DMS 273 (cell line): ENCODE data around the gene LRRC7.

Experiments
- DNase-seq: peaks from one replicate; lab custom pipeline; 2025; ENCODE audit not compliant: unreplicated experiment; lab: John Stamatoyannopoulos, UW

The LRRC7 gene

DNA sequence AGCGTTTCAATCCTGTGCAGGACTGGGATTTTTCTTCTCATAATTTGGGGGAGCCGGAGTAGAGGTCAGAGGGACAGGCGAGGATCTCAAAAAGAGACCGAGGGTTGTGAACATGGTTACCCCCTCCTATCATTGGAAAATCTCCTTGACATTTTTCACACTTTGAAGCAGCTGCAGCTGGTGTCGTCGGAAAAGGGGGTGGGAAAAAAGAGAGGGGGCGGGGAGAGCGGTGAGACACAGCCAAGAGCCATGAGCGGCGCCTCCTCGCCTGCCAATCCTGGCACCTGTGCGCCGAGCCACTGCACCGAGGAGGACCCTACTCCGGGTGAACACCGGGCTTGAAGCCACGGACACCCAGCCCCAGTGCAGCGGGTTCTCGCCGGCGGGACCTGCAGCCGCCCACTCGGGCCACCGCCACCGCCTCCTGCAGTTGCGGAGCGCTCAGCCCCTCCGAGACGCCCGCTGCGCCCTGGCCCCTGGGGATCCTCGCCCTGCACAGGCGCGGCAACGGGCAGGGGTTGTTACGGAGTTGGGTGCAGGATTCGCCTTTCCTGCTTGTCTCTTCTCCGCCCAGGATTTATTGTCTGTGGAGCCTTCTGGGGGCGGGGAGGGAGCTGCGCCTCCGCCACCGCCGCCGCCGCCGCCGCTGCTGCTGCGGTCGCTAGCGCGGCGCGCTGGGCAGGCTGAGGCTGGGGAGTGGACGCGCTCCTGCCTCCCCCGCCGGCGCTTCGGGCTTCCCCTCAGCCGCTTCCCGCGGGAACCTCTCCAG, at the start of gene LRRC7:
TSS of gene LRRC7 (plus strand) at position 271 of the 769 bp plus-strand sequence. CDS start 718 bp downstream, outside the sequence.
- peak; percentile 62 for DNase-seq

DNA sequence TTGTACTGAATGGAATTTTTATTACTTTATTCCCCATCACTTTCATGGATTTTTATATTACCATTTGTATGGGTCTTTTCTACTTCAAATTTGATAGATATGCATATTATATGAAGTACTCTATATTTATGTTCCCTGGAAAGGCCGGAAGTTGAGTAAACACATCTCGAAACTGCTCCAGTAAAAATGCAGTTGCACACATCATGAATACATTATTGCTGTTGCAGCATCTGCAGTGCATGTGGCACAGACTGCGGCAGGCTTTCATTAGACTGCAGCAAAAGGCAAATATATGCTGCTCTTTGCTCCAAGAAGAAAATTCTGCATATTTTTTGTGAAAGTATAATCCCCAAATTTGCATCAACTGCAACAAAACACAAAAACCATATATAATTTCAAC, 48.7 kb upstream of the LRRC7 start:
- no peak for DNase-seq

DNA sequence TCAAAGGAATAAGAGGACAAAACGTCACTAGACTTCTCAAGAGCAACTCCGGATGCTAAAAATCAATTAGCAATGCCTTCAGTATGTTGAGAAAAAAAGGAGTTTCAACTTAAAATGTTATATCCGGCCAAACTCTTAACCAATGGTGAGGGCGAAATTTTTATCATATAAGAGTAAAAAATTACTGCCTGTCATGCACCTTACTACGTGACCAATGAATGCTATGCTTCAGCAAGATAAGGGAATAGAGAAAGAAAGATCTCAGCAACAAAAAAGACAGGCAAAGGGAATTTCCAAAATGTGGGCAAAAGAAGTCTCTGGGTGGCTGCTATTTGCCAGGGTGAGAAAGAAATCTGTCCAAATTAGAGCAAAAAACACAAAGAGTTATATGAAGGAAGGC, 47.4 kb upstream of the LRRC7 start:
- DNase-seq = no peak

DNA sequence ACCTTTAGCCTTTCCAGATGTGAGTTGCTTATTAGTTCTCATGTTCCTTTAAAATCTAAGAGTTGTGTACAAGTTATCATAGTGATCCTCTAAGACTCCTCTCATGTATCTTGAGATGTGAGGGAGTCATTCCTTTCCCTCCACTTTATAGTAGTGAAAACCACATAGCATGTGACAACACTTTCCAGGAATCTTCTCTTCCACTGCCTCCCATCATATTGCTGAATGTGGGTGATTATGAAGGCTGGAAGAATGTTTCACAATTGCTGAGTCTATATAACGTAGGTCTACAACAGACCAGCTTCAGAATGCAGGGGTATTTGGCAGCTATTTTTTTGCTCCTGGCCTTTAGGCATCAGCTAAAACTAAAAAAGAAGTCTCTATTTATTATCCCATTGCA, 44.7 kb upstream of the LRRC7 start:
- DNase-seq = no peak

DNA sequence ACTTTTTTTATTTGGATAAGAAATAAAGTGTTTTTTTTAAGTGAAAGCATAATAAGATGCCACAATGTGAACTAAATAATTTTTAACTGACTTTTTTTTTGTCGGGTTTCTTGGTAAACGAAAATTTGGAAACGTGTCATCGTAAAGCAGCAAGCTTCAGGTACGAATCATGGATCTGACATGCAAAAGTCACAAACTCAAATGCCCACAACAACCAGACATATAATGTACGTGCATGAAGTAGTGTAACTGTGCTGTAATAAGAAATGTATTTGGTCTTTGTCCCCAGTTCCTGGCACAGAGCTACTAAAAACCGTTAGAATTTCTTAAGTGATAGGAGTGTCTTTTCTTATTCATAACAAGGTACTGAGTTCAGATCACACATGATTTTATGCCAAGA, 44.3 kb upstream of the LRRC7 start:
- DNase-seq = no peak

DNA sequence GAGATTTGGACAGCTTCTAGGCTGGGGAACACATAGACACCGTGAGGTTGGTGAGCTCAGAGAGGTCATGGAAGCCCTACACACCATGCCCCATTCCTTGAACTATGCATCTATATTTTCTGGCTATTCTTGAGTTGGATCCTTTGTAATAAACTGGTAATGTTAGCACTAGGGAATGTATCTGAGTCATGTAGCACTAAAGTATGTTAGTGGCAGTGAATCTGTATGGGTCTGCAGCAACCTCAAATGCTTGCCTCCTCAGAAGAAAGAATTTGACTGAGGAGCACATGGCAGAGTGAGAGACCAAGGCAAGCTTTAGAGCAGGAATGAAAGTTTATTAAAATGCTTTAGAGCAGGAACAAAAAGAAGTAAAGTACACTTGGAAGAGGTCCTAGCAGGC, 43.7 kb upstream of the LRRC7 start:
- DNase-seq = no peak

DNA sequence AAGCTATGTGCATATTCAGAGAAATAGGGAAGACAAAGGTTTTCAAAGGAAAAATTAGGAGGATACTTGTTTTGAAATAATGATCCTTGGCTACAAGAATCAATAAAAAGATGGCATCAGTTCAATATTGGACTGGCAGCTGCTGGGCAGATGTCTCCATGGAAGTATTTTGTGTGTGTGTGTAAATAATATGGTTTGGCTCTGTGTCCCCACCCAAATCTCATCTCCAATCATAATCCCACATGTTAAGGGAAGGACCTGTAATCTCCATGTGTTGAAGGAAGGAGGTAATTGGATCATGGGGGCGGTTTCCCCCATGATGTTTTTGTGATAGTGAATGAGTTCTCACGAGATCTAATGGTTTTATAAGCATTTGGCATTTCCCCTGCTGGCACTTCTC, 40.4 kb upstream of the LRRC7 start:
- DNase-seq = no peak

DNA sequence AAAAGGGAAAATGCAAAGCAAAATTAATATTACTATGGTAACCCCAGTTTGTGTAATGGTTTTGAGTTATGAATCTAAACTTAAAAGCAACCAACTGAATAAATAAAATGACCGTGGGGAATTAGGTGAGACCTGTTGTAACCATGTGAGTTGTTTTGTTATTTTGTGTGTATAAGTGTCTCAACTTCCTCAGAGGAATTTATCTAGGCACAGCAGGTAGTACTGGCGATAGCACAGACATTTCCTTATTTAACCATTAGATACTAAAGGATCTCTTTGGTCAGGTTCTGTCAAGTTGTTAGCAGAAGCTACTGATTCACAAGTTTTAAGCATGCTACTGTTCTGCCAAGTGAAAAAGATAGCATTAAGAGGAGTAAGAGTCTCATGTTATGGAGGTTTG, 39.3 kb upstream of the LRRC7 start:
- no peak for DNase-seq

DNA sequence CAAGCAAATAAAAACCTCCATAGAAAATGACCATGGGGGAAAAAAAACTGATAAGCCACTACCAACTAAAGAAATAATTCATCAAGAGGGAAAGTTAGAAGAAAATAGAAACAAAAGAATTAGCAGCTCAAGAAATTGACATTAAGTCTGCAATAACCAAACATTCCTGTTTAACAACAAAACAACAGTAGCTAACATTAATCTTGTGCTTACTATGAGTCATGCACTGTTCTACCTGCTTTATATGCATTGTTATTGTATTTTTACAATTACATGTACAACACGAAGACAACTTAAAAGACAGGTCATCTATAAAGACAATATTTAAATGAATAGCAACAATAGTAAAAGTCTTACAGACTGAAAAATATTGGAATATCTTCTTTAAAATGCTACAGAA, 34.4 kb upstream of the LRRC7 start:
- DNase-seq = no peak

DNA sequence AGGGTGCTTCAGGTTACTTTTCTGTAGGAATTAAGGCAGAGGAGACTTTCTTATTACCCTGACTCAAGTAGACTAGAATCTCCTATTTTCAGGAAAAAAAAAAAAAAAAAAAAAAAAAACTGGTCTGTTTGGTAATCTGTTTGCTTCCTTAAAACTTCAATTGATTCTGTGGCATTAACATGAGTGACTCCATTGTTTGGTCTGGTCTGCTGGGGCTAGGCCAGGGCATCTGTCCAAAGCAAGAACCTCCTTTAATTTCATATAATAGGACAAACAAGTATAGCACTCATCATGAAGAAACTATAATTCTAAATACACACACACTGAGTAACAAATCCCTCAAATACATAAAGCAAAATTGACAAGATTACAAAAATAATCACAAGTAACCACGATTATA, 32.9 kb upstream of the LRRC7 start:
- no peak for DNase-seq

DNA sequence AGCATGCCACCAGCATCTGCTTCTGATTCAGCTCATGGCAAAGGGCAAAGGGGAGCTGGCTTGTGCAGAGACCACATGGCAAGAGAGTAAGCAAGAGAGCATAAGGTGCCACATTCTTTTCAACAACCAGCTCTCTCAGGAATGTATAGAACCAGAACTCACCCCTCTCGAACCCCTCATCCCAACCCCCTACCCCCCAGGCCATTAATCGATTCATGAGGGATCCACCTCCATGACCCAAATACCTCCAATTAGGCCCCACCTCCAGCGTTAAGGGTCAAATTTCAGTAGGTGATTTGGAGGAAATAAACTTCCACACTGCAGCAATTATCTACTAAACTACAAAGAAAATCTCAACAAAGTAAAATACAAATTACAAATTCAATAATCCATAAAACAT, 32.2 kb upstream of the LRRC7 start:
- DNase-seq = no peak

DNA sequence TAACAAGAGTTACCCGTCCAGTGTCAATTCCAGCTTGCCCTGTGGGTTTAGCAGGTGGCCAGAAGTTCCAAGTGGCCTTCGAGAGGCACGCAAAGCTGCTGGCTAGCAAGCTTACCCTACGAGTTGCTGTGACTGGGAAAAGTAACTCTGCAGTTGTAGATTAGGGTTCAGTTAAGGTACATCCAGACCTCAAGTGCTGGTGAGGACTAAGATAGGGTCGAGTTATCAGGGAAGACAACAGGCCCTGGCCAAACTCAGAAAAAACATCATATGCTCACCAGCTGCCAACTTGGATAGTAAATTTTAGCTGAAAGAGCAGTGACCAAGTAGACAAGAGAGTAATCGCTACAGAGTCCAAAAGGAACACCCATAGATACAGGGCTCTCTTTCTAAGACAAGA, 27.7 kb upstream of the LRRC7 start:
- DNase-seq = no peak

DNA sequence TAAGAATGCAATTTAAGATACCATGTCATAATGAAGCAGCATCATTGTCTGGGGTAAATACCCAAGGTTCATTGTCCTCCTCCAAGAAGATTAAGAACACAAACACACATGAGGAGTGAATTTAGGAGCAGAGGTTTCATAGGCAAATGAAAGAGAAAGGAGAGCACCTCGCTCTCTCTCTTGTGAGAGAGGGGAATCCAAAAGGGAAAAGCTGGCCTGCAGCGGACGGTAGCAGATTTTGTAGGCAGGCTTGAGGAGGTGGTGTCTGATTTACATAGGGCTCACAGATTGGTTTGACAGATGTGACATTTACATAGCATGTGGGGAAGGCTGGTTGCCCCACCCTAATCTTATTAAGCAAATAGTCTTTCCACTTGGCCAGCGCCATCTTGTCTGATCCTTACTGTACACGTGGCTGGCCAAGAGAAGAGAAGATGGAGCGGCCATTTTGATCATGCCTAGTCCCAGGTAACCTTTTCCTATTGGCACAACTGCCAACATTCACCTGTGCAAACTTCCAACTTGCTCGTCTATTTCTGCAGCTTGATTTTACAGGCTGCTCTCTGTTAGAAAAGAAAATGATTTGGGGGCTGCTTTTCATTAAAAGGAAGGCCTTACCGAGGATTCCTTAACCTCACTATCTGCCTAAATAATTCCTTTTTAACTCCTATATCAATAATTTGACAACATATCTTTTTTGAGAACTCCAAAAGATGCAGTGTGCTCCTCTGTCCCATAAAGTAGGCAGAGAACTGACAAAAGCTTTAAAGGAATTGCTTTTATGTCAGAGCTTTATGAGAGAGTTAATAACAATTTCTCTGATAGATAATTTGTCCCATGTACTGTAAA, 16.0 kb upstream of the LRRC7 start:
- peak; percentile 6 for DNase-seq

DNA sequence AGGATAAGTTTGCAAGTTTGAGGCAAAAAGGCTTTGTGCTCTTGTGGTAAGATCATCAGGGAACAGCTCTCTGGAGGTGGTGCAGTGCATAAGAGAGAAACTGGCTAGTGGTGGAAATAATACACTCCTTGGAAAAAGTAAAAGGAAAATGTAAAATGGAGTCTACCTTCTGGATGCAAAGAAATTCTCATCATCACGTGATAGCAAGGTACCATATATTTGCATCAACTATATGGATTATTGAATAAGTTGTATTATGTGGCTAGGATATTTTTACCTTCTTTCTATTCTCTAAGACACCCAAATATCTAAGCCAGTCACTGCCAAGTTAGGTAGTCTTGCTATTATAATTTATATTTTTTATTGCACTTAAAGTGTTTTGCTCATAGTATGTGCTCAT, 14.0 kb upstream of the LRRC7 start:
- DNase-seq = no peak

DNA sequence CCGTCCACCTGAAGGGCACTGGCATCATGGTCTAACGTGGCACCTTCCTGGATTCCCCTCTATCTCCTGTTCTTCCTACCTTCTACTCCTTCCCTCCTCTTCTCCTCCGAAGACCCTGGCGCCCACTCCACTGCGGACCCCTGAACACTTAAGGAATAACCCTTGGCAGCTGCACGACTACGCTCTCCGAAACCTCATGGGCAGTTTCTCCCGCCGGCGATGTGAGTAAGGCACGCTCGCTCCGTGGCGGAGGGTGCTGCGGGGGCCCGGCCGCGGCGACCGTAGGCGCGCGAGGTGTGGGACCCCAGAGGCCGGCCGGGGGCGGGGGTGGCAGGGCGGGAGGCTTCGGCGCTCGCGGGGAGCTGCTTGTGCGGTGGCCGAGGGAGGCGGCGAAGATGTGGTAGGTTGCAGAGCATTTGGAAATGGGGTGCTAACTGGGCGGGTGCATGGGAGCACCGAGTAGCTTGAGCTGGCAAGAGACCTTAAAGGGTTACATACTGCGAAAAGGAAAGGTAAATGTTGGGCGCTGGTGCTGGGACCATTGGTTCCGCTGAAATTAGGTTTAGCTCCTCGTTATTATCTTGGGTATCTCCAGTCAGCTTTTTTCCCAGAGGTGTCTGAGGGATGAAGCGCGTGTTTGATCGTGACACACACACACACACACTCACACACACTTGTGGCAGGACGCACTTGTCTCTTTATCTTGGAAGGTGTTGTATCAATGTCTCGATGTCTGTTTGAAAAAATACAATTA, 876 bp downstream of the LRRC7 start:
- peak; percentile 46 for DNase-seq

DNA sequence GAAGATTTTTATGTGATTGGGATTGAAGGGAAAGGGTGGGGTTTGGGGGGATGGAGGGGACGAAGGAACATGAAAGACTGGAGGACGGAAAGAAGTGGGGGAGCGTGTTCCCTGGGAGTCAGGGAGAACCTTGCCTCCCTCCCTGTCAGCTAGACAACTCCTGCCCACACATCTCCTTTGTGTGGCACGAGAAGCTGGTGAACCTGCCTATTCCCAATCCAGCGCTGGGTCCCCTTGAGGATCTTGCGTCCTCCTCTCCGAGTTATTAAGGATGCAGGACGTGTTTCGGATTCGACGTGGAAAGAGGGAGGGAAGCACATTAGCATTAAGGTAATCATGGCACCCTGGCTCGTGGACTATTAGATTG, 1.4 kb downstream of the LRRC7 start:
- DNase-seq = peak; percentile 33

DNA sequence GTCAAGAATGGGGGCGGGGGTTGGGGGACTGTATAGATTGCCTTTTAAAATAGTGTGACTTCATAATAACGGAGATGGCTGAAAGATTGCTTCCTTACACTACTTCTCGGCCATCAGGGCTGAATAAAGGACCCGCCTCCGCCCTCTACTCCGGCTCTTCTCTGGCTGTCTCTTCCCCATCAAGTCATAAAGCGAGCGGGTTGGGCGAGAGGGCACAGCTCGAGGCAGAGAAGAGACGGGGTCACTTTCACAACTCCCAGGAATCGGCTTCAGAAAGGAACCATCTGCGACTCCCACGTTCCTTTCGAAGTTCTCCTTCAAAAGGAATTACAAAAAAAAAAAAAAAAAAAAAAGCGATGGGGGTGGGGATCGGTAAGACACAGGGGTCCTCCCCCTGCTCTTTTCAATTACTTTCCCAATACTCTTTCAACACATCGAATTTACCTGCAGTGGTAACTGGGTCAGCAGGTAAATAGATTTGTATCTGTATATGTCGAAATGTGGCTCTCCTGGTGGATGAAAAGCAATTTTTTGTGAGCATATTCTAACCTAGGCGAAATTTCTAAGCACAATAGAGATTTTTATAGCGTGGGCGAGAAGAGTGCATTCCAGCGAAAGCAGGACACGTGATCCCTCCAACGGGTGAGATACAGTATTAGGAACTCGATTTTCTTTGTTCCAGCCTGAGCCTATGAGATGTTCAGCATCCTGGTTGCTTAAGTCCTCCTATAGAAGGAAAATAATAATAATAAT, 2.0 kb downstream of the LRRC7 start:
- peak; percentile 33 for DNase-seq

DNA sequence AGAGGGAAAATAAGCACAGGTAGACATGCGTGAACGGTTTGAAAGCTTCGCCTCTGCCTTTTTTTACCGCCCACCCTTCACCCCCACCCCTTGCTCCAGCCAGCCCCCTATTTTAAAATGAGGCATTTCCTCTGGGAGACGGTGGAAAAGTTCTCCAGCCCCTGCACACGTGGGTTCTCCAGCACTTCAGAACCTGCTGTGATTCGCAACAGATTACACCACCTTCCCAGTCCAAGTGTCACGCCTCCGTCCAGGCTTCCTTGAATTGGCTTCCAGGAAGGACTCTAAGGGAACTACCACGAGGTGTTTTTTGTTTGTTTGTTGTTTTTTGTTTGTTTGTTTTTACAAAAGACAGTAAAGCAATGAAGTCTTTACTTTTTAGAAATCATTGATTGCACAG, 2.6 kb downstream of the LRRC7 start:
- DNase-seq = no peak

DNA sequence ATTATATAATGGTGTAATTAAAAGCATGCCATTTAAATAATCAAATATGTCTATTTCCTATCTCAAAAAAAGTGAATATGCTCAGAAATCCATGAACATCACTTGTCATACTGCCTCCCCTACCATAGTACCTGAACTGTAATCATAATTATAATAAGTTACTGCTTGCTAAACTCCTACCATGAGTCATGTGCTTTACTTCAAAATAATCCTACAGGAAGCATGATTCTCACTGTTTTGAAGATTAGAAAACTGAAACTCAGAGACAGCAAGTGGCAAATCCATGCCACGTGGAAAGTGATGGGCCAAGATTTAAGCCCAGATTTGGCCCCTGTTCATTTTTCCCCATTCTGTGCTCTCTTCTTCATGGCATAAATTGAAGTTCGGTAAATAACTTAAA, 5.2 kb downstream of the LRRC7 start:
- DNase-seq = no peak

DNA sequence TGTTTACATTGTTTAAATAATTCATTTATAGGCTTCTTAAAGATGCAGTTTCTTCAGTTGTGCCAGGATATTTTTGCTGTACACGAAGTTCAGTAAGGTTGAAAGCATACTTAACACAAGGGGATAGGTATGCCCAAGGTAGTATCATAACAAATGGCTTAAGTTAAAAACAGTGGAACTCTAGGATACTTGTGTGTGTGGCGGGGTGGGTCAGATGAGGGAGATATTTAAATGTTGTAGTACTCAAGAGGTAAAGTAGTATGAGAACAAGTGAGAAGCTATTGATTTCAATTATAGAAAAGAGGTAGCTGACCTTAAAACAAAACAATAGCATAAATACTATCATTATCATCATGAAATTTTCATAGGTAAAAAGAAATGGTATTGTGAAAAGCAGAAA, 6.2 kb downstream of the LRRC7 start:
- no peak for DNase-seq

DNA sequence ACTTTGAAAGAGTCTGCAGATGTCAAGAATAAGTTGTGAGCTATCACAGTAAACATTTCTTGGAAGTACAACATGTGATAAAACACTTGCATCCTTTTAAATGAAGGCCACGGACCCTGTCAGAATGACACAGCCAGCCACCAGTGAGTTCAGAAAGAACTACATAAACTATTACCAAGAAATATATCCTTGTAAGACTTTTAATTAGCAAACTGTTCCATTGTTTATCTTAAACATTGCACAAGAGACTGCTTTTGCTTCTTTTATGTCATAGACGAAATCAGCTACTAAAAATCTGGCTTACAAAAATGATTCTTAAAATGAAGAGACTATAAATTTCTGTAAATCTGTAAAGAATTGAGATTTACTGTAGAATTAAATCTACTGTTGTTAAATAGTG, 17.9 kb downstream of the LRRC7 start:
- DNase-seq = no peak
